Measurements from ENCODE around the gene BDNF.

GRCh38 chr11:27621405-27622161 lies 78.7 kb downstream of the BDNF start:
- TF ChIP-seq CTCF (conservative IDR thresholded peaks at IDR 0.05; ENCODE audit: low read length) (no peak), EZH2phosphoT487 (IDR thresholded peaks at IDR 0.05; ENCODE audit: borderline replicate concordance) (no peak)
